Measurements from ENCODE around the gene AACS. TPM values are rescaled to one million over a fixed set of nuclear protein-coding genes. Genes with fewer than 3 reads are reported as not detected.
"Not testable (repeated sequence)": the region's sequence is repeated elsewhere in the genome, so short reads cannot be mapped to it uniquely, and the experiment has no call there.

Gene AACS
- total RNA-seq, 2 experiments from 2014 or later, result 10.2 to 24.6 TPM

GRCh38 chr12:125140279-125141209 is 75.3 kb downstream of the AACS start:
- Histone ChIP-seq H3K79me2 (ENCODE audit: insufficient read depth, low read depth, low read length) (0 out of 2 replicates have a peak, but pooled peaks cover 2% of the 10 kb centered on the region), H3K4me2 (ENCODE audit: low read length) (no peak overlapping the region), H3K9me3 (ENCODE audit: low read length) (no peaks in the 10 kb centered on the region), H4K20me1 (ENCODE audit: insufficient read depth, low read length) (no peaks in the 10 kb centered on the region), H3K4me1 (ENCODE audit: insufficient read depth, low read length, poor library complexity, severe bottlenecking) (no peaks in the 10 kb centered on the region), H3K9me2 (ENCODE audit: insufficient read depth, low read length) (no peaks in the 10 kb centered on the region), H3K4me3 (ENCODE audit: low read depth, low read length, poor library complexity, severe bottlenecking) (no peak overlapping the region), H2AFZ (ENCODE audit: low read length) (no peak overlapping the region), H3K36me3 (ENCODE audit: insufficient read depth, low read length) (peaks cover 36% of the 10 kb centered on the region), H3K27ac (ENCODE audit: low read depth, low read length, poor library complexity, severe bottlenecking) (no peak overlapping the region)
- intact Hi-C loops (cut with micrococcal nuclease; ENCODE audit: unreplicated experiment), result no loop called here
- POLR2A ChIA-PET, result interaction anchor here (0.5 to 1.7 kb wide), 3 partner anchors 8 to 72 kb away, joined by 3 to 8 read pairs (median 3); no protein-coding TSS in a partner anchor
- no TSS peak for BruUV-seq (replicated peaks)
- DNase-seq (ENCODE audit: low spot score), result no peak
- CTCF ChIA-PET (ENCODE audit: unreplicated experiment), result no interaction called here
- TF ChIP-seq EZH2phosphoT487 (IDR thresholded peaks at IDR 0.05; ENCODE audit: borderline replicate concordance, low read depth, low read length) (no peak), CTCF (conservative IDR thresholded peaks at IDR 0.05; ENCODE audit: low read length) (no peak)

GRCh38 chr12:125141210-125141573 is 76.0 kb downstream of the AACS start:
- H3K9me3 ChIP-seq (ENCODE audit: low read length); H4K20me1 ChIP-seq (ENCODE audit: insufficient read depth, low read length); H3K79me2 ChIP-seq (ENCODE audit: insufficient read depth, low read depth, low read length); DNase-seq (ENCODE audit: low spot score); H3K9me2 ChIP-seq (ENCODE audit: insufficient read depth, low read length); H2AFZ ChIP-seq (ENCODE audit: low read length); H3K4me1 ChIP-seq (ENCODE audit: insufficient read depth, low read length, poor library complexity, severe bottlenecking); H3K4me2 ChIP-seq (ENCODE audit: low read length); H3K27ac ChIP-seq (ENCODE audit: low read depth, low read length, poor library complexity, severe bottlenecking); BruUV-seq (replicated peaks); H3K4me3 ChIP-seq (ENCODE audit: low read depth, low read length, poor library complexity, severe bottlenecking); intact Hi-C loops (cut with micrococcal nuclease; ENCODE audit: unreplicated experiment); CTCF ChIA-PET (ENCODE audit: unreplicated experiment): not testable (repeated sequence)
- POLR2A ChIA-PET, result interaction anchor here (0.5 to 1.2 kb wide), 2 partner anchors 8 to 73 kb away, joined by 3 to 8 read pairs; no protein-coding TSS in a partner anchor
- H3K36me3 ChIP-seq (ENCODE audit: insufficient read depth, low read length), result peaks cover 42% of the 10 kb centered on the region

GRCh38 chr12:125142601-125143000 is 77.4 kb downstream of the AACS start:
- CTCF ChIA-PET (ENCODE audit: unreplicated experiment), result no interaction called here
- H3K27ac ChIP-seq (ENCODE audit: low read depth, low read length, poor library complexity, severe bottlenecking), result no peak overlapping the region
- intact Hi-C loops (cut with micrococcal nuclease; ENCODE audit: unreplicated experiment), result no loop called here
- POLR2A ChIA-PET, result no interaction called here
- BruUV-seq (replicated peaks), result TSS peak; percentile 55
- H3K36me3 ChIP-seq (ENCODE audit: insufficient read depth, low read length), result peaks cover 57% of the 10 kb centered on the region
- H3K4me2 ChIP-seq (ENCODE audit: low read length), result no peak overlapping the region
- H3K9me2 ChIP-seq (ENCODE audit: insufficient read depth, low read length), result no peaks in the 10 kb centered on the region
- H2AFZ ChIP-seq (ENCODE audit: low read length), result no peak overlapping the region
- peaks cover 3% of the 10 kb centered on the region; the same call in 1 of the 2 replicates for H4K20me1 ChIP-seq (ENCODE audit: insufficient read depth, low read length)
- H3K4me1 ChIP-seq (ENCODE audit: insufficient read depth, low read length, poor library complexity, severe bottlenecking), result peaks cover 17% of the 10 kb centered on the region
- no peak for TF ChIP-seq CTCF (conservative IDR thresholded peaks at IDR 0.05; ENCODE audit: low read length)
- no peak for TF ChIP-seq EZH2phosphoT487 (IDR thresholded peaks at IDR 0.05; ENCODE audit: borderline replicate concordance, low read depth, low read length)
- H3K79me2 ChIP-seq (ENCODE audit: insufficient read depth, low read depth, low read length), result peaks cover 23% of the 10 kb centered on the region
- DNase-seq (ENCODE audit: low spot score), result no peak
- H3K4me3 ChIP-seq (ENCODE audit: low read depth, low read length, poor library complexity, severe bottlenecking), result no peak overlapping the region
- no peaks in the 10 kb centered on the region for H3K9me3 ChIP-seq (ENCODE audit: low read length)
